Naive thymus-derived CD8-positive, alpha-beta T cell (primary cell): ENCODE data around the gene CCL20. TPM values are rescaled to one million over a fixed set of nuclear protein-coding genes. Genes with fewer than 3 reads are reported as not detected.

Experiments
- polyA plus RNA-seq, 3 donors: library from polyadenylated mRNA; unstranded; fragments of 300-500 nt; fragmentation: Illumina TruSeq; gene quantifications; one replicate each; pipeline ENCODE4 v1.2.3, GENCODE V29; 2021
- total RNA-seq, 8 experiments: library from RNA in 2 of 8; stranded (reverse) in 2 of 8; gene quantifications; one replicate each; pipeline ENCODE4 v1.2.3 and lab custom pipeline; 2021 to 2026

The CCL20 gene
- total and polyA plus RNA-seq, 5 experiments from 2014 or later, result not detected

Other genes starting within 250 kb of the CCL20 start
- gene SCYGR2, start 214.9 kb upstream of the CCL20 start, total RNA-seq, result not detected
- not detected for gene SCYGR2, start 214.9 kb upstream of the CCL20 start, polyA plus RNA-seq
- not detected for gene SCYGR3, start 199.0 kb upstream of the CCL20 start, total RNA-seq
- gene SCYGR3, start 199.0 kb upstream of the CCL20 start, polyA plus RNA-seq, result not detected
- gene SCYGR4, start 196.3 kb upstream of the CCL20 start, total RNA-seq, result not detected
- gene SCYGR4, start 196.3 kb upstream of the CCL20 start, polyA plus RNA-seq, result not detected
- gene SCYGR5, start 147.0 kb upstream of the CCL20 start, total RNA-seq, result not detected
- not detected for gene SCYGR5, start 147.0 kb upstream of the CCL20 start, polyA plus RNA-seq
- not detected for gene SLC19A3, start 95.8 kb upstream of the CCL20 start, total RNA-seq
- gene SLC19A3, start 95.8 kb upstream of the CCL20 start, polyA plus RNA-seq, result not detected
- not detected for gene SCYGR6, start 89.1 kb upstream of the CCL20 start, total RNA-seq
- gene SCYGR6, start 89.1 kb upstream of the CCL20 start, polyA plus RNA-seq, result not detected
- gene SCYGR7, start 85.5 kb upstream of the CCL20 start, total RNA-seq, result not detected
- not detected for gene SCYGR7, start 85.5 kb upstream of the CCL20 start, polyA plus RNA-seq
- gene SCYGR8, start 67.9 kb upstream of the CCL20 start, total RNA-seq, result not detected
- gene SCYGR8, start 67.9 kb upstream of the CCL20 start, polyA plus RNA-seq, result not detected
- gene DAW1, start 57.8 kb downstream of the CCL20 start, total RNA-seq, result not detected
- gene DAW1, start 57.8 kb downstream of the CCL20 start, polyA plus RNA-seq, result not detected